ENCODE measurements around the gene GPR27.

GPR27 gene

GRCh38 chr3:71800023-71800422 lies 46.4 kb downstream of the GPR27 start:
- CTCF ChIA-PET: interaction anchor here (0.6 kb wide), 1 partner anchor 18 kb away, joined by 3 read pairs; no protein-coding TSS in a partner anchor

GRCh38 chr3:71801986-71802385 lies 48.3 kb downstream of the GPR27 start:
- POLR2A ChIA-PET: no interaction called here
- CTCF ChIA-PET: interaction anchor here (0.7 kb wide), 2 partner anchors 18 to 29 kb away, joined by 3 read pairs; no protein-coding TSS in a partner anchor
- no peak for DNase-seq (ENCODE audit: extremely low spot score)
- TF ChIP-seq NFRKB (IDR thresholded peaks at IDR 0.05) (no peak), FOXK2 (IDR thresholded peaks at IDR 0.05) (no peak), PKNOX1 (IDR thresholded peaks at IDR 0.05) (no peak), FOXM1 (IDR thresholded peaks at IDR 0.05; ENCODE audit: borderline replicate concordance) (no peak), ELF4 (IDR thresholded peaks at IDR 0.05) (no peak), HDGF (IDR thresholded peaks at IDR 0.05; ENCODE audit: borderline replicate concordance) (no peak), L3MBTL2 (conservative IDR thresholded peaks at IDR 0.05) (no peak), SUZ12 (IDR thresholded peaks at IDR 0.05) (no peak), ARNT (IDR thresholded peaks at IDR 0.05) (no peak), ZNF384 (IDR thresholded peaks at IDR 0.05) (no peak), FOXA1 (IDR thresholded peaks at IDR 0.05) (no peak), LEF1 (IDR thresholded peaks at IDR 0.05; ENCODE audit: borderline replicate concordance) (no peak), BHLHE40 (IDR thresholded peaks at IDR 0.05; ENCODE audit: borderline replicate concordance) (no peak), TARDBP (IDR thresholded peaks at IDR 0.05) (no peak)

More at GRCh38 chr3:71800023-71800422, 46.4 kb downstream of the GPR27 start:
- DNase-seq (ENCODE audit: extremely low spot score): no peak
- TF ChIP-seq SP1 (IDR thresholded peaks at IDR 0.05) (no peak), PKNOX1 (IDR thresholded peaks at IDR 0.05) (no peak), FOXM1 (IDR thresholded peaks at IDR 0.05; ENCODE audit: borderline replicate concordance) (no peak), FOXA1 (IDR thresholded peaks at IDR 0.05) (no peak), NFRKB (IDR thresholded peaks at IDR 0.05) (no peak), CTBP1 (IDR thresholded peaks at IDR 0.05; ENCODE audit: borderline replicate concordance) (no peak), HDGF (IDR thresholded peaks at IDR 0.05; ENCODE audit: borderline replicate concordance) (no peak), BHLHE40 (IDR thresholded peaks at IDR 0.05; ENCODE audit: borderline replicate concordance) (no peak), FOXK2 (IDR thresholded peaks at IDR 0.05) (no peak), ARNT (IDR thresholded peaks at IDR 0.05) (no peak), TARDBP (IDR thresholded peaks at IDR 0.05) (no peak), LEF1 (IDR thresholded peaks at IDR 0.05; ENCODE audit: borderline replicate concordance) (no peak), SUZ12 (IDR thresholded peaks at IDR 0.05) (no peak), ELF4 (IDR thresholded peaks at IDR 0.05) (no peak), L3MBTL2 (conservative IDR thresholded peaks at IDR 0.05) (no peak), ZNF384 (IDR thresholded peaks at IDR 0.05) (no peak)
- POLR2A ChIA-PET: no interaction called here

GRCh38 chr3:71803248-71803647 lies 49.6 kb downstream of the GPR27 start:
- ChIA-PET POLR2A (no interaction called here), CTCF (no interaction called here)
- TF ChIP-seq FOXK2 (IDR thresholded peaks at IDR 0.05) (no peak), L3MBTL2 (conservative IDR thresholded peaks at IDR 0.05) (no peak), ARNT (IDR thresholded peaks at IDR 0.05) (no peak), TARDBP (IDR thresholded peaks at IDR 0.05) (no peak), BHLHE40 (IDR thresholded peaks at IDR 0.05; ENCODE audit: borderline replicate concordance) (no peak), SUZ12 (IDR thresholded peaks at IDR 0.05) (no peak), HDGF (IDR thresholded peaks at IDR 0.05; ENCODE audit: borderline replicate concordance) (no peak), SP1 (IDR thresholded peaks at IDR 0.05) (no peak), CTBP1 (IDR thresholded peaks at IDR 0.05; ENCODE audit: borderline replicate concordance) (no peak), ZNF384 (IDR thresholded peaks at IDR 0.05) (no peak), NFRKB (IDR thresholded peaks at IDR 0.05) (no peak), PKNOX1 (IDR thresholded peaks at IDR 0.05) (no peak), FOXA1 (IDR thresholded peaks at IDR 0.05) (no peak), FOXM1 (IDR thresholded peaks at IDR 0.05; ENCODE audit: borderline replicate concordance) (no peak), LEF1 (IDR thresholded peaks at IDR 0.05; ENCODE audit: borderline replicate concordance) (no peak), ELF4 (IDR thresholded peaks at IDR 0.05) (no peak)
- DNase-seq (ENCODE audit: extremely low spot score): no peak

- ChIA-PET CTCF (interaction anchor here (0.6 kb wide), 1 partner anchor 113 kb away, joined by 3 read pairs; no protein-coding TSS in a partner anchor), POLR2A (no interaction called here)
- no peak for TF ChIP-seq BHLHE40 (IDR thresholded peaks at IDR 0.05; ENCODE audit: borderline replicate concordance)
- no peak for TF ChIP-seq ZNF384 (IDR thresholded peaks at IDR 0.05)
- TF ChIP-seq LEF1 (IDR thresholded peaks at IDR 0.05; ENCODE audit: borderline replicate concordance): no peak
- TF ChIP-seq FOXA1 (IDR thresholded peaks at IDR 0.05): no peak
- no peak for TF ChIP-seq HDGF (IDR thresholded peaks at IDR 0.05; ENCODE audit: borderline replicate concordance)
- no peak for TF ChIP-seq L3MBTL2 (conservative IDR thresholded peaks at IDR 0.05)
- no peak for DNase-seq (ENCODE audit: extremely low spot score)
These were observed 51.5 kb downstream of the GPR27 start for GRCh38 chr3:71805199-71805598.

GRCh38 chr3:71805691-71806090 lies 52.0 kb downstream of the GPR27 start:
- TF ChIP-seq NFRKB (IDR thresholded peaks at IDR 0.05): no peak
- ChIA-PET POLR2A (no interaction called here), CTCF (interaction anchor here (0.6 kb wide), 1 partner anchor 113 kb away, joined by 3 read pairs; no protein-coding TSS in a partner anchor)
- DNase-seq (ENCODE audit: extremely low spot score): no peak

Data from HEK293T (cell line).